Psoas muscle (tissue), 8 donors: ENCODE measurements around the gene AURKA. TPM values are rescaled to one million over a fixed set of nuclear protein-coding genes. Genes with fewer than 3 reads are reported as not detected.

Experiments
- ATAC-seq, 4 donors: fragments of 200-7000 bp; cut with Tn5 transposase; one replicate each; pipeline ENCODE4 v1.9.1; 2020; ENCODE audit warnings: moderate library complexity in 3 of 4, mild to moderate bottlenecking in 2 of 4
- DNase-seq, 2 donors: peaks; one replicate each; pipeline ENCODE4 v3.0.0-alpha.2; 2020
- H3K27ac ChIP-seq: fragments of 200-600 bp; one replicate; pipeline ENCODE4 v1.8.0; 2022
- H3K27me3 ChIP-seq, 3 donors: fragments of 200-600 bp in 1 of 3; one replicate each; pipeline versions ENCODE4 v1.6.1 to v1.8.0; 2013 to 2022; ENCODE audit warnings: low read length in 2 of 3, mild to moderate bottlenecking in 2 of 3, moderate library complexity in 1 of 3; ENCODE audit not compliant: insufficient read depth in 3 of 3
- H3K36me3 ChIP-seq, 2 donors: fragments of 200-600 bp in 1 of 2; one replicate each; pipeline versions ENCODE4 v1.6.1 to v1.8.0; 2013 to 2022; ENCODE audit warnings: low read depth in 1 of 2, mild to moderate bottlenecking in 1 of 2, moderate library complexity in 1 of 2; ENCODE audit not compliant: insufficient read depth in 1 of 2
- H3K4me1 ChIP-seq: fragments of 200-600 bp; one replicate; pipeline ENCODE4 v1.8.0; 2022
- H3K4me3 ChIP-seq: fragments of 200-600 bp; one replicate; pipeline ENCODE4 v1.8.0; 2022; ENCODE audit warnings: mild to moderate bottlenecking
- H3K9me3 ChIP-seq: fragments of 200-600 bp; one replicate; pipeline ENCODE4 v1.8.0; 2022
- CTCF ChIP-seq: fragments of 200-600 bp; IDR thresholded peaks from one replicate; pipeline ENCODE4 v1.8.0; 2022; ENCODE audit warnings: antibody characterized with exemption
- WGBS, 3 donors: extraction: QIAGEN DNeasy Blood & Tissue Kit; methylation state at CpG; one replicate each; pipeline versions ENCODE4 v1.1.6 to v1.1.7; 2013; 5-methylcytosine and 5-hydroxymethylcytosine counted together
- intact Hi-C, 2 donors: fragments of 100-400 bp; cut with DNase I; formaldehyde crosslinking; loops; one replicate each; pipeline versions ENCODE4 v1.11.0 to v1.14.2; 2022
- polyA plus RNA-seq, 3 donors: library from polyadenylated mRNA; stranded (reverse); fragments of 200-250 nt; gene quantifications; one replicate each; pipeline ENCODE4 v1.2.3, GENCODE V29; 2013
- total RNA-seq, 4 donors: library from RNA; stranded (reverse); fragmentation: NEBNext Ultra II Directional in 2 of 4; extraction: Animal tissue kit (Norgen Biotek cat#: 25700) in 2 of 4; gene quantifications; one replicate each; pipeline versions ENCODE4 v1.2.1 to v1.2.4, GENCODE V29; 2021 to 2023
- donor health status: healthy with polysubstance abuse.
- donor health status: DM: no; HTN: no; CAD: no; lungs with moderate emphysema.
- donor health status: Bipolar disorder and iron deficiency.
- donor health status: healthy.
- donor health status: DM: yes; HTN: yes; CAD: no.
- donor health status: DM: no; HTN: no; CAD: no.
- donor health status: DM: no; HTN: no; CAD: no.
- donor health status: DM: yes; HTN: yes; CAD: no.

The AURKA gene
- total and polyA plus RNA-seq, 7 donors: 2.9 to 20.3 (median 7.5) TPM

- H3K36me3 ChIP-seq: no peaks in the 10 kb centered on the region
- WGBS, 3 donors: 67 to 73% (median 73%) methylated on average over 1 of the region's 1 CpG
- H3K27ac ChIP-seq: no peak overlapping the region
- ATAC-seq (no peak), DNase-seq (no peak)
- no peaks in the 10 kb centered on the region for H3K9me3 ChIP-seq
- intact Hi-C loops: no loop called here
- TF ChIP-seq CTCF: no peak
- H3K4me3 ChIP-seq: no peak overlapping the region
- no peaks in the 10 kb centered on the region for H3K4me1 ChIP-seq
- H3K27me3 ChIP-seq: no peaks in the 10 kb centered on the region
Observed at GRCh38 chr20:56423886-56424285, 31.9 kb upstream of the AURKA start.

DNA sequence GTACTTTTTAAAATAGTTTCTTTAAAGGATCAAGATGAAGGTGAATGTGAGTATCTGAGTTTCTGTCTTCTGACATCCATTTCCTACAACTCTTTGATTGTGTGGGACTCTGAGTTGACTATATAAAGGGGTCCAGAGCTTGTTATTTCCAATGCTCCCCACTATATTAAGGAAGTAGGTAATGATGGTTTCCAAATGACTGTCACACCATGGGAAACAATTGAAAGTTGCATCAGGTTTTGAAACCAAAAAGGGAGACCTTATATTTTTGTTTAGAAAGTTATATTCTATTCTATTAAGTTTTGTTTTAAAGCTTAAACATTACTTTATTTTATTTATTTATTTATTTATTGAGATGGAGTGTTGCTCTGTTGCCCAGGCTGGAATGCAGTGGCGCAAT, 31.2 kb upstream of the AURKA start:
- Histone ChIP-seq H3K27ac (no peak overlapping the region), H3K4me1 (no peaks in the 10 kb centered on the region), H3K36me3 (no peaks in the 10 kb centered on the region), H3K9me3 (no peaks in the 10 kb centered on the region), H3K27me3 (no peaks in the 10 kb centered on the region), H3K4me3 (no peak overlapping the region)
- intact Hi-C loops: no loop called here
- no peak for DNase-seq
- 95 to 100% (median 100%) methylated on average over 1 of the region's 1 CpG for WGBS, 3 donors
- TF ChIP-seq CTCF: no peak
- no peak for ATAC-seq

GRCh38 chr20:56422824-56423189, 30.8 kb upstream of the AURKA start:
- no peak overlapping the region for H3K27ac ChIP-seq

GRCh38 chr20:56422076-56422823, 30.2 kb upstream of the AURKA start:
- 54 to 57% (median 55%) methylated on average over 9 of the region's 9 CpGs for WGBS, 3 donors
- ATAC-seq (no peak), DNase-seq (no peak)
- TF ChIP-seq CTCF: no peak
- intact Hi-C loops: no loop called here
- H3K4me1 ChIP-seq: no peaks in the 10 kb centered on the region
- no peaks in the 10 kb centered on the region for H3K9me3 ChIP-seq
- H3K4me3 ChIP-seq: no peak overlapping the region
- no peaks in the 10 kb centered on the region for H3K27me3 ChIP-seq
- H3K27ac ChIP-seq: no peak overlapping the region
- no peaks in the 10 kb centered on the region for H3K36me3 ChIP-seq

More at GRCh38 chr20:56422824-56423189, 30.8 kb upstream of the AURKA start:
- ATAC-seq (no peak), DNase-seq (no peak)
- TF ChIP-seq CTCF: no peak
- 35 to 47% (median 42%) methylated on average over 4 of the region's 4 CpGs for WGBS, 3 donors
- H3K36me3 ChIP-seq: no peaks in the 10 kb centered on the region
- no peak overlapping the region for H3K4me3 ChIP-seq
- H3K4me1 ChIP-seq: no peaks in the 10 kb centered on the region
- no peaks in the 10 kb centered on the region for H3K9me3 ChIP-seq
- intact Hi-C loops: no loop called here
- no peaks in the 10 kb centered on the region for H3K27me3 ChIP-seq
